Heart right ventricle (tissue), 16 donors: Measurements from ENCODE around the gene PNMA8A. TPM values are rescaled to one million over a fixed set of nuclear protein-coding genes. Genes with fewer than 3 reads are reported as not detected.

Experiments
- ATAC-seq, 8 donors: fragments of 200-7000 bp; cut with Tn5 transposase; one replicate each; pipeline ENCODE4 v1.9.1; 2020; ENCODE audit warnings: mild to moderate bottlenecking in 8 of 8, moderate library complexity in 8 of 8, moderate number of reproducible peaks in 1 of 8
- DNase-seq, 2 donors: peaks; one replicate each; pipeline ENCODE4 v3.0.0-alpha.2; 2020
- H3K27ac ChIP-seq, 10 donors: fragments of 200-600 bp; sonication (generic) in 2 of 10; one replicate each; pipeline versions ENCODE4 v1.5.0 to v1.8.0; 2020 to 2022; ENCODE audit warnings: mild to moderate bottlenecking in 3 of 10
- H3K27me3 ChIP-seq, 7 donors: fragments of 200-600 bp; one replicate each; pipeline ENCODE4 v1.8.0; 2021 to 2022; ENCODE audit warnings: mild to moderate bottlenecking in 2 of 7
- H3K36me3 ChIP-seq, 9 donors: fragments of 200-600 bp; sonication (generic) in 1 of 9; one replicate each; pipeline versions ENCODE4 v1.5.0 to v1.8.0; 2020 to 2022; ENCODE audit warnings: mild to moderate bottlenecking in 2 of 9
- H3K4me1 ChIP-seq, 9 donors: fragments of 200-600 bp; sonication (generic) in 1 of 9; one replicate each; pipeline versions ENCODE4 v1.5.0 to v1.8.0; 2020 to 2022; ENCODE audit warnings: mild to moderate bottlenecking in 4 of 9
- H3K4me3 ChIP-seq, 10 donors: fragments of 200-600 bp; sonication (generic) in 2 of 10; one replicate each; pipeline versions ENCODE4 v1.5.0 to v1.8.0; 2020 to 2022; ENCODE audit warnings: mild to moderate bottlenecking in 7 of 10, moderate library complexity in 2 of 10
- H3K9me3 ChIP-seq, 11 donors: fragments of 200-600 bp in 10 of 11; sonication (generic) in 2 of 11; one replicate each; pipeline versions ENCODE4 v1.5.0 to v1.8.0; 2013 to 2022; ENCODE audit warnings: mild to moderate bottlenecking in 2 of 11, control low read depth in 1 of 11, moderate library complexity in 1 of 11
- CTCF ChIP-seq, 9 donors: fragments of 200-600 bp; sonication (generic) in 2 of 9; IDR thresholded peaks; one replicate each; pipeline versions ENCODE4 v1.5.0 to v1.8.0; 2021 to 2022; ENCODE audit warnings: antibody characterized with exemption in 9 of 9, mild to moderate bottlenecking in 5 of 9, moderate library complexity in 1 of 9
- WGBS, 2 donors: extraction: QIAGEN DNeasy Blood & Tissue Kit; methylation state at CpG; one replicate each; pipeline ENCODE4 v1.1.7; 2013; ENCODE audit warnings: inconsistent platforms in 1 of 2; 5-methylcytosine and 5-hydroxymethylcytosine counted together
- intact Hi-C, 10 donors: fragments of 100-400 bp; cut with DNase I; formaldehyde crosslinking; loops; one replicate each; pipeline versions ENCODE4 v1.11.1 to v1.14.2; 2022
- polyA plus RNA-seq, 2 donors: library from polyadenylated mRNA; stranded (reverse); fragments of 200-250 nt; gene quantifications; one replicate each; pipeline ENCODE4 v1.2.3, GENCODE V29; 2013
- total RNA-seq, 10 donors: library from RNA; stranded (reverse); fragmentation: NEBNext Ultra II Directional in 3 of 10; extraction: Animal tissue kit (Norgen Biotek cat#: 25700) in 3 of 10; gene quantifications; one replicate each; pipeline versions ENCODE4 v1.2.1 to v1.2.4, GENCODE V29; 2021 to 2023
- donor health status: Arrhythmogenic right ventricular cardiomyopathy.
- donor health status: ischemic (EF 13 %, LVEDD 7.1; RV severe dilation, severe dysfunction).
- donor health status: healthy with polysubstance abuse.
- donor health status: DM: no; HTN: yes; CAD: no.
- donor health status: DM: no; HTN: no; CAD: no.
- donor health status: ischemic (EF 25% LVEDD 6.9; RV normal size, moderate dysfunction).
- donor health status: ischemic (EF 25% LVEDD 5.7; RV mildly dilated, moderate dysfunction).
- donor health status: healthy.
- donor health status: DM: yes; HTN: yes; CAD: no.
- donor health status: Ischemic cardiomyopathy.
- donor health status: ischemic (EF 35%, LVEDD 5.7; RV mildly dilated, moderate dysfunction).
- donor health status: nonischemic (EF 11% LVEDD 7.7; RV severe dilation, severe dysfunction).
- donor health status: DM: yes; HTN: yes; CAD: no.
- donor health status: PGD.
- donor health status: ischemic (EF 29% LVEDD 5.4; RV normal size, mild dysfunction).
- donor health status: nonischemic (EF 23%, LVEDD 6.1; RV moderate dilation, normal function).

Gene PNMA8A
- total and polyA plus RNA-seq, 12 donors: 2.8 to 12.3 (median 8.7) TPM

GRCh38 chr19:46480415-46480814, 9.1 kb upstream of the PNMA8A start:
- TF ChIP-seq CTCF (IDR thresholded peaks at IDR 0.05): no peak
- WGBS, 2 donors: 43 to 59% methylated on average over 12 of the region's 12 CpGs
- peak overlapping the region in 1 of 10 donors; percentile 5 for H3K4me3 ChIP-seq
- intact Hi-C loops: no loop called here
- H3K9me3 ChIP-seq: no peaks in the 10 kb centered on the region
- no peaks in the 10 kb centered on the region for H3K36me3 ChIP-seq
- DNase-seq: peak in 1 of 2 donors; percentile 50
- peak overlapping the region in 8 of 10 donors; percentile 30 to 83 (median 70) for H3K27ac ChIP-seq
- peaks cover 0 to 7% (median 0%) of the 10 kb centered on the region in 7 donors for H3K27me3 ChIP-seq
- peak; percentile 73 to 86 (median 82) for ATAC-seq
- H3K4me1 ChIP-seq: peaks cover 0 to 13% (median 0%) of the 10 kb centered on the region in 9 donors

- intact Hi-C loops: no loop called here
- Histone ChIP-seq H3K36me3 (no peaks in the 10 kb centered on the region), H3K4me1 (peaks cover 0 to 13% (median 0%) of the 10 kb centered on the region in 9 donors), H3K4me3 (no peak overlapping the region), H3K27me3 (peaks cover 0 to 10% (median 0%) of the 10 kb centered on the region in 7 donors), H3K27ac (no peak overlapping the region), H3K9me3 (no peaks in the 10 kb centered on the region)
- 55 to 60% methylated on average over 4 of the region's 4 CpGs for WGBS, 2 donors
- no peak for DNase-seq
- TF ChIP-seq CTCF (IDR thresholded peaks at IDR 0.05): no peak
- ATAC-seq: no peak
Observed at GRCh38 chr19:46478356-46478986, 7.1 kb upstream of the PNMA8A start.

- ATAC-seq (no peak), DNase-seq (no peak)
- Histone ChIP-seq H3K36me3 (no peaks in the 10 kb centered on the region), H3K4me3 (no peak overlapping the region), H3K4me1 (peaks cover 0 to 23% (median 11%) of the 10 kb centered on the region in 9 donors), H3K9me3 (no peaks in the 10 kb centered on the region), H3K27me3 (peaks cover 0 to 21% (median 14%) of the 10 kb centered on the region in 7 donors), H3K27ac (no peak overlapping the region)
- TF ChIP-seq CTCF (IDR thresholded peaks at IDR 0.05): no peak
- intact Hi-C loops: no loop called here
- 63 to 66% methylated on average over 2 of the region's 2 CpGs for WGBS, 2 donors
Observed at GRCh38 chr19:46475986-46476385, 4.6 kb upstream of the PNMA8A start.

GRCh38 chr19:46474211-46474610, 2.8 kb upstream of the PNMA8A start:
- Histone ChIP-seq H3K4me3 (no peak overlapping the region), H3K27ac (no peak overlapping the region), H3K36me3 (no peaks in the 10 kb centered on the region), H3K27me3 (peaks cover 0 to 32% (median 12%) of the 10 kb centered on the region in 7 donors), H3K4me1 (peaks cover 0 to 24% (median 12%) of the 10 kb centered on the region in 9 donors), H3K9me3 (no peaks in the 10 kb centered on the region)
- no peak for TF ChIP-seq CTCF (IDR thresholded peaks at IDR 0.05)
- DNase-seq (no peak), ATAC-seq (no peak)
- 91 to 93% methylated on average over 8 of the region's 8 CpGs for WGBS, 2 donors
- intact Hi-C loops: no loop called here
